ENCODE measurements around the gene GJD3. TPM values are rescaled to one million over a fixed set of nuclear protein-coding genes. Genes with fewer than 3 reads are reported as not detected.

The GJD3 gene
- total RNA-seq, 1 donor from 2014 or later = 0.44 TPM

GRCh38 chr17:40354221-40355122 lies 10.1 kb downstream of the GJD3 start:
- Mint-ChIP-seq H3K9me3 (no peaks in the 10 kb centered on the region), H3K4me1 (ENCODE audit: low read depth) (peaks cover 23% of the 10 kb centered on the region), H3K4me3 (no peak overlapping the region), H3K27me3 (ENCODE audit: insufficient read depth) (no peaks in the 10 kb centered on the region), H3K36me3 (ENCODE audit: low read depth) (peaks cover 17% of the 10 kb centered on the region), H3K27ac (no peak overlapping the region)
- intact Hi-C loops (cut with micrococcal nuclease) = loop anchor here (1.0 to 5.0 kb wide), 4 partner anchors 37 to 268 kb away; no protein-coding TSS in a partner anchor
- no peak for DNase-seq (ENCODE audit: low spot score)

GRCh38 chr17:40352779-40353394 lies 11.7 kb downstream of the GJD3 start:
- peaks cover 15% of the 10 kb centered on the region for H3K4me1 Mint-ChIP-seq (ENCODE audit: low read depth)
- no peaks in the 10 kb centered on the region for H3K9me3 Mint-ChIP-seq
- intact Hi-C loops (cut with micrococcal nuclease) = no loop called here
- H3K27me3 Mint-ChIP-seq (ENCODE audit: insufficient read depth) = no peaks in the 10 kb centered on the region
- H3K27ac Mint-ChIP-seq = no peak overlapping the region
- H3K4me3 Mint-ChIP-seq = no peak overlapping the region
- no peak for DNase-seq (ENCODE audit: low spot score)
- peaks cover 24% of the 10 kb centered on the region for H3K36me3 Mint-ChIP-seq (ENCODE audit: low read depth)

- H3K9me3 Mint-ChIP-seq = no peaks in the 10 kb centered on the region
- intact Hi-C loops (cut with micrococcal nuclease) = no loop called here
- no peaks in the 10 kb centered on the region for H3K27me3 Mint-ChIP-seq (ENCODE audit: insufficient read depth)
- DNase-seq (ENCODE audit: low spot score) = no peak
- H3K4me1 Mint-ChIP-seq (ENCODE audit: low read depth) = peaks cover 15% of the 10 kb centered on the region
- H3K4me3 Mint-ChIP-seq = no peak overlapping the region
- H3K36me3 Mint-ChIP-seq (ENCODE audit: low read depth) = peaks cover 24% of the 10 kb centered on the region
- peak overlapping the region; percentile 31 for H3K27ac Mint-ChIP-seq
Observed at GRCh38 chr17:40352237-40352778, 12.2 kb downstream of the GJD3 start.

GRCh38 chr17:40351359-40352236 lies 12.9 kb downstream of the GJD3 start:
- Mint-ChIP-seq H3K27me3 (ENCODE audit: insufficient read depth) (no peaks in the 10 kb centered on the region), H3K4me1 (ENCODE audit: low read depth) (peaks cover 15% of the 10 kb centered on the region), H3K36me3 (ENCODE audit: low read depth) (peaks cover 24% of the 10 kb centered on the region), H3K4me3 (no peak overlapping the region), H3K9me3 (no peaks in the 10 kb centered on the region), H3K27ac (no peak overlapping the region)
- no peak for DNase-seq (ENCODE audit: low spot score)
- intact Hi-C loops (cut with micrococcal nuclease) = no loop called here

- intact Hi-C loops (cut with micrococcal nuclease) = no loop called here
- H3K4me1 Mint-ChIP-seq (ENCODE audit: low read depth) = peaks cover 20% of the 10 kb centered on the region
Observed at GRCh38 chr17:40350689-40351358, 13.7 kb downstream of the GJD3 start.

GRCh38 chr17:40349895-40350688 lies 14.4 kb downstream of the GJD3 start:
- Mint-ChIP-seq H3K4me3 (no peak overlapping the region), H3K27me3 (ENCODE audit: insufficient read depth) (no peaks in the 10 kb centered on the region), H3K36me3 (ENCODE audit: low read depth) (peaks cover 19% of the 10 kb centered on the region), H3K9me3 (no peaks in the 10 kb centered on the region), H3K27ac (no peak overlapping the region), H3K4me1 (ENCODE audit: low read depth) (peaks cover 21% of the 10 kb centered on the region)
- intact Hi-C loops (cut with micrococcal nuclease) = no loop called here
- no peak for DNase-seq (ENCODE audit: low spot score)

More at GRCh38 chr17:40350689-40351358, 13.7 kb downstream of the GJD3 start:
- no peaks in the 10 kb centered on the region for H3K9me3 Mint-ChIP-seq
- no peak for DNase-seq (ENCODE audit: low spot score)
- H3K4me3 Mint-ChIP-seq = no peak overlapping the region
- H3K27ac Mint-ChIP-seq = no peak overlapping the region
- H3K27me3 Mint-ChIP-seq (ENCODE audit: insufficient read depth) = no peaks in the 10 kb centered on the region
- peaks cover 24% of the 10 kb centered on the region for H3K36me3 Mint-ChIP-seq (ENCODE audit: low read depth)

- H3K27me3 Mint-ChIP-seq (ENCODE audit: insufficient read depth) = no peaks in the 10 kb centered on the region
- no peaks in the 10 kb centered on the region for H3K9me3 Mint-ChIP-seq
- peak overlapping the region; percentile 27 for H3K27ac Mint-ChIP-seq
- H3K36me3 Mint-ChIP-seq (ENCODE audit: low read depth) = peaks cover 19% of the 10 kb centered on the region
- H3K4me1 Mint-ChIP-seq (ENCODE audit: low read depth) = peaks cover 26% of the 10 kb centered on the region
- intact Hi-C loops (cut with micrococcal nuclease) = no loop called here
- H3K4me3 Mint-ChIP-seq = no peak overlapping the region
- no peak for DNase-seq (ENCODE audit: low spot score)
Observed at GRCh38 chr17:40349477-40349894, 15.1 kb downstream of the GJD3 start.

GRCh38 chr17:40348562-40349476 lies 15.7 kb downstream of the GJD3 start:
- no peak for DNase-seq (ENCODE audit: low spot score)
- no peaks in the 10 kb centered on the region for H3K9me3 Mint-ChIP-seq
- intact Hi-C loops (cut with micrococcal nuclease) = no loop called here
- H3K36me3 Mint-ChIP-seq (ENCODE audit: low read depth) = peaks cover 19% of the 10 kb centered on the region
- H3K4me1 Mint-ChIP-seq (ENCODE audit: low read depth) = peaks cover 32% of the 10 kb centered on the region
- H3K27me3 Mint-ChIP-seq (ENCODE audit: insufficient read depth) = no peaks in the 10 kb centered on the region
- H3K27ac Mint-ChIP-seq = peak overlapping the region; percentile 27
- no peak overlapping the region for H3K4me3 Mint-ChIP-seq

GRCh38 chr17:40348136-40348504 lies 16.4 kb downstream of the GJD3 start:
- H3K27ac Mint-ChIP-seq = no peak overlapping the region
- no peaks in the 10 kb centered on the region for H3K9me3 Mint-ChIP-seq
- no peak overlapping the region for H3K4me3 Mint-ChIP-seq
- DNase-seq (ENCODE audit: low spot score) = no peak
- H3K36me3 Mint-ChIP-seq (ENCODE audit: low read depth) = peaks cover 20% of the 10 kb centered on the region
- no peaks in the 10 kb centered on the region for H3K27me3 Mint-ChIP-seq (ENCODE audit: insufficient read depth)
- H3K4me1 Mint-ChIP-seq (ENCODE audit: low read depth) = peaks cover 38% of the 10 kb centered on the region
- intact Hi-C loops (cut with micrococcal nuclease) = no loop called here

- Mint-ChIP-seq H3K4me3 (no peak overlapping the region), H3K4me1 (ENCODE audit: low read depth) (peaks cover 38% of the 10 kb centered on the region), H3K36me3 (ENCODE audit: low read depth) (peaks cover 23% of the 10 kb centered on the region), H3K9me3 (no peaks in the 10 kb centered on the region), H3K27me3 (ENCODE audit: insufficient read depth) (no peaks in the 10 kb centered on the region), H3K27ac (no peak overlapping the region)
- DNase-seq (ENCODE audit: low spot score) = no peak
- intact Hi-C loops (cut with micrococcal nuclease) = no loop called here
Observed at GRCh38 chr17:40347319-40348135, 17.0 kb downstream of the GJD3 start.
